Embryonic facial prominence (tissue), 1 donor: ENCODE data around the gene OTOP1.
"Not testable (repeated sequence)": the region's sequence is repeated elsewhere in the genome, so short reads cannot be mapped to it uniquely, and the experiment has no call there.

Source experiments
- DNase-seq: peaks from one replicate; pipeline ENCODE4 v3.0.0-alpha.2; 2016; ENCODE audit errors: extremely low spot score

Gene OTOP1

GRCh38 chr4:4226606-4227438, at the start of gene OTOP1:
OTOP1 (minus strand) TSS chr4:4226929; CDS start chr4:4226864, 65 bp downstream.
- no peak for DNase-seq

GRCh38 chr4:4274226-4274625, 47.5 kb upstream of the OTOP1 start:
- no peak for DNase-seq

GRCh38 chr4:4271912-4272311, 45.2 kb upstream of the OTOP1 start:
- no peak for DNase-seq

- no peak for DNase-seq
Measured at GRCh38 chr4:4270529-4270928, 43.8 kb upstream of the OTOP1 start.

- DNase-seq: no peak
Measured at GRCh38 chr4:4269856-4270255, 43.1 kb upstream of the OTOP1 start.

GRCh38 chr4:4269331-4269731, 42.6 kb upstream of the OTOP1 start:
- DNase-seq: no peak

- no peak for DNase-seq
Measured at GRCh38 chr4:4268776-4269175, 42.0 kb upstream of the OTOP1 start.

- DNase-seq: no peak
Measured at GRCh38 chr4:4267981-4268380, 41.3 kb upstream of the OTOP1 start.

- DNase-seq: no peak
Measured at GRCh38 chr4:4260185-4260751, 33.5 kb upstream of the OTOP1 start.

GRCh38 chr4:4259484-4260100, 32.9 kb upstream of the OTOP1 start:
- no peak for DNase-seq

- not testable (repeated sequence) for DNase-seq
Measured at GRCh38 chr4:4257705-4258104, 31.0 kb upstream of the OTOP1 start.

GRCh38 chr4:4256799-4257198, 30.1 kb upstream of the OTOP1 start:
- DNase-seq: no peak

- no peak for DNase-seq
Measured at GRCh38 chr4:4254666-4255065, 27.9 kb upstream of the OTOP1 start.

GRCh38 chr4:4254199-4254598, 27.5 kb upstream of the OTOP1 start:
- DNase-seq: no peak

GRCh38 chr4:4249866-4250265, 23.1 kb upstream of the OTOP1 start:
- no peak for DNase-seq

- DNase-seq: not testable (repeated sequence)
Measured at GRCh38 chr4:4249342-4249741, 22.6 kb upstream of the OTOP1 start.

- no peak for DNase-seq
Measured at GRCh38 chr4:4248885-4249203, 22.1 kb upstream of the OTOP1 start.

- peak; percentile 92 for DNase-seq
Measured at GRCh38 chr4:4248029-4248884, 21.5 kb upstream of the OTOP1 start, which contains the start of gene TMEM128. TMEM128 (minus strand) TSS chr4:4248223; CDS start chr4:4248202, 21 bp downstream.

- no peak for DNase-seq
Measured at GRCh38 chr4:4247696-4248028, 20.9 kb upstream of the OTOP1 start.

- DNase-seq: no peak
Measured at GRCh38 chr4:4245172-4245571, 18.4 kb upstream of the OTOP1 start.

GRCh38 chr4:4239551-4239950, 12.8 kb upstream of the OTOP1 start:
- DNase-seq: not testable (repeated sequence)

GRCh38 chr4:4233610-4234009, 6.9 kb upstream of the OTOP1 start:
- DNase-seq: no peak
